DOHH2 (cell line): ENCODE results near the gene MTHFSD.

Experiments used
- EZH2phosphoT487 ChIP-seq: fragments of 200-600 bp; sonication (generic); IDR thresholded peaks from 2 replicates; pipeline ENCODE4 v1.6.1; 2017; ENCODE audit warnings: borderline replicate concordance, mild to moderate bottlenecking, antibody characterized with exemption, low read length, moderate library complexity, mixed read lengths
- TF ChIP-seq, protein P1 (sequence below): fragments of 200-600 bp; sonication (generic); IDR thresholded peaks from one replicate; pipeline ENCODE4 v1.5.1; 2014; ENCODE audit warnings: antibody characterized with exemption, mild to moderate bottlenecking, low read depth, low read length; ENCODE audit not compliant: poor library complexity, severe bottlenecking

DNA sequence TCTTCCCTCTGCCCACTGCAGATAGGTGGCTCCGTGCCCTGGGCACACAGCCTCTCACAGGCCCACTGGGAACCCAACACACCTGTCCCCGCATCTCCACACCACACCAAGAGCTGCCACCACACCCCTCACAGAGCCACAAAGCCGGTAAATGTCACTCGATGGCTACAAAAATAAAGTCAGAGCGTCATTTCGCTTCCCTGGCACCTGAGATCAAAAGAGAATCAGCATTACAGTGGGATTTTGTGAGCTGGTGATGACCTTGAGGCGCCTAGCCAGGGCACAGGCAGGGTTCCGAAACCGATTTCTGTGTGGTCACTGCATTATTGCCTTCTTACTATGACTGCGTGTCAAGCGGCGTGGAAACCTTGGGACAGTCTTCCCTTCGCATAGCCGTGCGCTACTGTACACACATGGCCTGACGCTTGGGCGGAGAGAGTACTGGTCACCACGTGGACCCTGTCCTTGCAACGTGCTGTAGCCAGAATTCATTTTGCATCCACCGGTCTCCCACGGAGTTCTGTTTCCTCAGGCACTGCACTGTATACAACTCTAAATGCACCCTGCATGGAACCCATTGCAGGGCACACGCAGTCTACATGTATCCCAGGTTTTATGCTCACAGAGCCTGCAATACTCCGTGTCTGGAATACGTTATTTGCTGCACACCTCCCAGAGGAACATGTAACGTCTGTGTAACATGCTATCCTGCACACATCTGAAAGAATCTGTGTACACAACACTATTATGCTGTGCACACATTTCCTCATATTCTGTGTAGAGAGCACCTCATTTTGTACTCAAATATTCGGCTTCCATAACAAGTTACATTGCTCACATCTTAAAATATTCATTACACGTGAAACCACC, 50.5 kb downstream of the MTHFSD start:
- TF ChIP-seq, protein P1, sequence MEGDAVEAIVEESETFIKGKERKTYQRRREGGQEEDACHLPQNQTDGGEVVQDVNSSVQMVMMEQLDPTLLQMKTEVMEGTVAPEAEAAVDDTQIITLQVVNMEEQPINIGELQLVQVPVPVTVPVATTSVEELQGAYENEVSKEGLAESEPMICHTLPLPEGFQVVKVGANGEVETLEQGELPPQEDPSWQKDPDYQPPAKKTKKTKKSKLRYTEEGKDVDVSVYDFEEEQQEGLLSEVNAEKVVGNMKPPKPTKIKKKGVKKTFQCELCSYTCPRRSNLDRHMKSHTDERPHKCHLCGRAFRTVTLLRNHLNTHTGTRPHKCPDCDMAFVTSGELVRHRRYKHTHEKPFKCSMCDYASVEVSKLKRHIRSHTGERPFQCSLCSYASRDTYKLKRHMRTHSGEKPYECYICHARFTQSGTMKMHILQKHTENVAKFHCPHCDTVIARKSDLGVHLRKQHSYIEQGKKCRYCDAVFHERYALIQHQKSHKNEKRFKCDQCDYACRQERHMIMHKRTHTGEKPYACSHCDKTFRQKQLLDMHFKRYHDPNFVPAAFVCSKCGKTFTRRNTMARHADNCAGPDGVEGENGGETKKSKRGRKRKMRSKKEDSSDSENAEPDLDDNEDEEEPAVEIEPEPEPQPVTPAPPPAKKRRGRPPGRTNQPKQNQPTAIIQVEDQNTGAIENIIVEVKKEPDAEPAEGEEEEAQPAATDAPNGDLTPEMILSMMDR, result no peak
- TF ChIP-seq EZH2phosphoT487, result no peak
